GM12801 (cell line): ENCODE measurements around the gene OARD1.

Experiments
- CTCF ChIP-seq: IDR thresholded peaks from one replicate; pipeline ENCODE4 v1.5.1; 2011; ENCODE audit warnings: control low read depth; ENCODE audit not compliant: insufficient read length; ENCODE audit errors: extremely low read depth

The OARD1 gene

GRCh38 chr6:41073203-41073967, 1.2 kb upstream of the OARD1 start:
- TF ChIP-seq CTCF: no peak

GRCh38 chr6:41072836-41073202, 663 bp upstream of the OARD1 start, which contains the start of gene NFYA:
TSS of gene NFYA (plus strand) at chr6:41072974. CDS start at chr6:41079090, 6,116 bp downstream.
- TF ChIP-seq CTCF: no peak

GRCh38 chr6:41071501-41071922, 644 bp downstream of the OARD1 start:
- TF ChIP-seq CTCF: no peak

GRCh38 chr6:41066867-41067304, 5.3 kb downstream of the OARD1 start:
- no peak for TF ChIP-seq CTCF

GRCh38 chr6:41065550-41066026, 6.6 kb downstream of the OARD1 start:
- no peak for TF ChIP-seq CTCF

- TF ChIP-seq CTCF: no peak
These were observed 7.3 kb downstream of the OARD1 start for GRCh38 chr6:41064841-41065240.

- no peak for TF ChIP-seq CTCF
These were observed 8.3 kb downstream of the OARD1 start for GRCh38 chr6:41063884-41064285.
